ENCODE results near the gene CLDN20. TPM values are rescaled to one million over a fixed set of nuclear protein-coding genes. Genes with fewer than 3 reads are reported as not detected.
A peak's percentile ranks its signal among the peaks of the same experiment; 100 is the strongest.

CLDN20 gene
- total RNA-seq, 4 donors from 2014 or later, result not detected

DNA sequence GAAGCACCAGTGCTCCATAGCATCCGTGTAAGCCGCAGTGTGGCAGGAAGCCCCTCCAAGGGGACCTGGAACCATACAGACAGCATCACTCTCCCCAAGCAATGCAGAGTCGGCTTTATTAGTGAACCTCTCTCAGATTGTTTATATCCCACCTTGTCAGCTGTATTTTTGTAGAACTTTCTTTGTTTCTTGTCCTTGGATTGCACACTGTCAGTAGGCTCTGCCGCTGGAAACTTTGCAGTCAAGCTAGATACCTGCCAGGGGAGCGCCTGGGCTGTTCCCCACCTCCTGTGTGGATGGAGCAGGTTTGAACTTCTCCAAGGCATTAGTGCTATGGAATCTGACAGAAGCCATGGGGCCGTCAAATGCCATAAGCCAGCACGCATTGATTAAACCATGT is 18.6 kb upstream of the CLDN20 start:
- TF ChIP-seq POLR2AphosphoS5 (IDR thresholded peaks at IDR 0.05) (no peak), POLR2A (IDR thresholded peaks at IDR 0.05; ENCODE audit: low read depth) (no peak), CTCF (IDR thresholded peaks at IDR 0.05) (no peak), EP300 (IDR thresholded peaks at IDR 0.05) (no peak)
- Histone ChIP-seq H3K27me3 (no peaks in the 10 kb centered on the region), H3K27ac (replicated peaks in 1 of 4) (peak overlapping the region; percentile 48 to 84 (median 61)), H3K9me3 (no peaks in the 10 kb centered on the region), H3K4me3 (no peak overlapping the region), H3K36me3 (peaks cover 0 to 6% (median 0%) of the 10 kb centered on the region in 4 donors), H3K4me1 (peaks cover 6 to 80% (median 48%) of the 10 kb centered on the region in 4 donors)
- intact Hi-C loops (cut with DNase I), result no loop called here
- DNase-seq (ENCODE audit: extremely low spot score), result no peak
- WGBS, result 87% methylated on average over 7 of the region's 7 CpGs

GRCh38 chr6:155245831-155246230 is 18.0 kb upstream of the CLDN20 start:
- Histone ChIP-seq H3K9me3 (no peaks in the 10 kb centered on the region), H3K27ac (replicated peaks in 1 of 4) (peak overlapping the region; percentile 48 to 84 (median 61)), H3K36me3 (peaks cover 0 to 11% (median 0%) of the 10 kb centered on the region in 4 donors), H3K27me3 (no peaks in the 10 kb centered on the region), H3K4me3 (no peak overlapping the region), H3K4me1 (peaks cover 6 to 74% (median 43%) of the 10 kb centered on the region in 4 donors)
- no peak for DNase-seq (ENCODE audit: extremely low spot score)
- intact Hi-C loops (cut with DNase I), result no loop called here
- WGBS, result 84% methylated on average over 3 of the region's 3 CpGs
- TF ChIP-seq POLR2AphosphoS5 (IDR thresholded peaks at IDR 0.05), result no peak
- no peak for TF ChIP-seq EP300 (IDR thresholded peaks at IDR 0.05)
- no peak for TF ChIP-seq CTCF (IDR thresholded peaks at IDR 0.05)
- TF ChIP-seq POLR2A (IDR thresholded peaks at IDR 0.05; ENCODE audit: low read depth), result no peak

GRCh38 chr6:155246825-155247224 is 17.0 kb upstream of the CLDN20 start:
- Histone ChIP-seq H3K36me3 (peaks cover 0 to 21% (median 2%) of the 10 kb centered on the region in 4 donors), H3K4me1 (peaks cover 6 to 64% (median 33%) of the 10 kb centered on the region in 4 donors), H3K27me3 (no peaks in the 10 kb centered on the region), H3K4me3 (no peak overlapping the region), H3K9me3 (no peaks in the 10 kb centered on the region), H3K27ac (replicated peaks in 1 of 4) (peak overlapping the region; percentile 50 to 84 (median 73))
- intact Hi-C loops (cut with DNase I), result no loop called here
- WGBS, result 100% methylated on average over 2 of the region's 2 CpGs
- no peak for TF ChIP-seq EP300 (IDR thresholded peaks at IDR 0.05)
- TF ChIP-seq POLR2AphosphoS5 (IDR thresholded peaks at IDR 0.05), result no peak
- no peak for TF ChIP-seq CTCF (IDR thresholded peaks at IDR 0.05)
- no peak for TF ChIP-seq POLR2A (IDR thresholded peaks at IDR 0.05; ENCODE audit: low read depth)
- no peak for DNase-seq (ENCODE audit: extremely low spot score)

GRCh38 chr6:155247618-155248007 is 16.2 kb upstream of the CLDN20 start:
- H3K4me1 ChIP-seq, result peaks cover 6 to 56% (median 28%) of the 10 kb centered on the region in 4 donors
- no peaks in the 10 kb centered on the region for H3K27me3 ChIP-seq
- H3K27ac ChIP-seq (replicated peaks in 1 of 4), result peak overlapping the region; percentile 73 to 84 (median 74)
- intact Hi-C loops (cut with DNase I), result no loop called here
- 84% methylated on average over 5 of the region's 5 CpGs for WGBS
- peaks cover 0 to 29% (median 2%) of the 10 kb centered on the region in 4 donors for H3K36me3 ChIP-seq
- TF ChIP-seq POLR2A (IDR thresholded peaks at IDR 0.05; ENCODE audit: low read depth) (no peak), EP300 (IDR thresholded peaks at IDR 0.05) (no peak), POLR2AphosphoS5 (IDR thresholded peaks at IDR 0.05) (no peak), CTCF (IDR thresholded peaks at IDR 0.05) (no peak)
- no peaks in the 10 kb centered on the region for H3K9me3 ChIP-seq
- no peak for DNase-seq (ENCODE audit: extremely low spot score)
- H3K4me3 ChIP-seq, result peak overlapping the region in 1 of 4 donors; percentile 42
